CD4-positive, alpha-beta T cell (primary cell): ENCODE measurements around the gene NETO2. TPM values are rescaled to one million over a fixed set of nuclear protein-coding genes. Genes with fewer than 3 reads are reported as not detected.

ENCODE experiments used
- ATAC-seq: fragments of 200-7000 bp; cut with Tn5 transposase; one replicate; pipeline ENCODE4 v1.10.0; 2022; ENCODE audit warnings: mild to moderate bottlenecking; ENCODE audit not compliant: poor library complexity
- CTCF ChIA-PET: fragments of 350-600 bp; sonication (Branson Sonifier 250); formaldehyde crosslinking; loops from one replicate; lab custom pipeline; 2021; ENCODE audit warnings: antibody characterized with exemption, inconsistent platforms; lab: Charles Lee
- POLR2A ChIA-PET: fragments of 350-600 bp; sonication (Branson Sonifier 250); formaldehyde crosslinking; loops from one replicate; lab custom pipeline; 2021; ENCODE audit warnings: antibody characterized with exemption, inconsistent platforms; lab: Charles Lee
- DNase-seq, 14 experiments: peaks; one replicate each; pipeline ENCODE4 v3.0.0-alpha.2; 2013 to 2020; ENCODE audit warnings: mixed read lengths in 2 of 14
- H3K27ac ChIP-seq, 2 donors: one replicate each; pipeline versions ENCODE4 v1.5.1 to v1.7.0; 2013; ENCODE audit warnings: low read length in 2 of 2, low read depth in 1 of 2, mild to moderate bottlenecking in 1 of 2
- H3K27me3 ChIP-seq, 2 experiments: 1 replicate in 1 of 2; 2 replicates in 1 of 2; pipeline versions ENCODE4 v1.6.1 to v1.7.0; 2013; ENCODE audit warnings: low read length in 2 of 2, control low read depth in 1 of 2, mild to moderate bottlenecking in 1 of 2, moderate library complexity in 1 of 2; ENCODE audit not compliant: insufficient read depth in 2 of 2, control insufficient read depth in 1 of 2
- H3K36me3 ChIP-seq: one replicate; pipeline ENCODE4 v1.6.1; 2013; ENCODE audit warnings: low read length, control low read depth; ENCODE audit not compliant: insufficient read depth
- H3K4me1 ChIP-seq: one replicate; pipeline ENCODE4 v1.6.1; 2013; ENCODE audit warnings: low read length, control low read depth; ENCODE audit not compliant: insufficient read depth
- H3K4me3 ChIP-seq: one replicate; pipeline ENCODE4 v1.5.1; 2013; ENCODE audit warnings: mild to moderate bottlenecking, low read length, moderate library complexity
- H3K9me3 ChIP-seq, 2 experiments: 1 replicate in 1 of 2; 2 replicates in 1 of 2; pipeline versions ENCODE4 v1.6.1 to v1.7.0; 2013; ENCODE audit warnings: low read length in 2 of 2, mild to moderate bottlenecking in 2 of 2, control low read depth in 1 of 2, moderate library complexity in 1 of 2; ENCODE audit not compliant: control insufficient read depth in 1 of 2, insufficient read depth in 1 of 2
- H3K27ac Mint-ChIP-seq: one replicate; pipeline ENCODE4 v1.8.0; 2020; ENCODE audit warnings: mixed read lengths
- H3K27me3 Mint-ChIP-seq: one replicate; pipeline ENCODE4 v1.8.0; 2021; ENCODE audit warnings: mixed read lengths
- H3K36me3 Mint-ChIP-seq: one replicate; pipeline ENCODE4 v1.8.0; 2021; ENCODE audit warnings: low read depth, mixed read lengths
- H3K4me1 Mint-ChIP-seq: one replicate; pipeline ENCODE4 v1.8.0; 2021; ENCODE audit warnings: low read depth, mixed read lengths
- H3K4me3 Mint-ChIP-seq: one replicate; pipeline ENCODE4 v1.8.0; 2020; ENCODE audit warnings: mild to moderate bottlenecking, mixed read lengths
- H3K9me3 Mint-ChIP-seq: one replicate; pipeline ENCODE4 v1.8.0; 2020; ENCODE audit warnings: mixed read lengths
- intact Hi-C, 2 experiments: fragments of 100-400 bp; cut with DNase I in 1 of 2; cut with micrococcal nuclease in 1 of 2; formaldehyde crosslinking; loops; one replicate each; pipeline versions ENCODE4 v1.15.1 to v1.9.0; 2023 to 2025; cut with DNase I, micrococcal nuclease
- total RNA-seq, 174 experiments: library from RNA in 2 of 174; stranded (reverse) in 2 of 174; gene quantifications; one replicate each; pipeline ENCODE4 v1.2.3 and lab custom pipeline; 2021 to 2026
- TF ChIP-seq, protein P1 (sequence below): fragments of 200-600 bp; IDR thresholded peaks from one replicate; pipeline ENCODE4 v1.8.0; 2022; ENCODE audit warnings: antibody characterized with exemption, mild to moderate bottlenecking

Gene NETO2
- total RNA-seq, 2 experiments from 2014 or later, result 1.8 to 1.9 TPM

DNA sequence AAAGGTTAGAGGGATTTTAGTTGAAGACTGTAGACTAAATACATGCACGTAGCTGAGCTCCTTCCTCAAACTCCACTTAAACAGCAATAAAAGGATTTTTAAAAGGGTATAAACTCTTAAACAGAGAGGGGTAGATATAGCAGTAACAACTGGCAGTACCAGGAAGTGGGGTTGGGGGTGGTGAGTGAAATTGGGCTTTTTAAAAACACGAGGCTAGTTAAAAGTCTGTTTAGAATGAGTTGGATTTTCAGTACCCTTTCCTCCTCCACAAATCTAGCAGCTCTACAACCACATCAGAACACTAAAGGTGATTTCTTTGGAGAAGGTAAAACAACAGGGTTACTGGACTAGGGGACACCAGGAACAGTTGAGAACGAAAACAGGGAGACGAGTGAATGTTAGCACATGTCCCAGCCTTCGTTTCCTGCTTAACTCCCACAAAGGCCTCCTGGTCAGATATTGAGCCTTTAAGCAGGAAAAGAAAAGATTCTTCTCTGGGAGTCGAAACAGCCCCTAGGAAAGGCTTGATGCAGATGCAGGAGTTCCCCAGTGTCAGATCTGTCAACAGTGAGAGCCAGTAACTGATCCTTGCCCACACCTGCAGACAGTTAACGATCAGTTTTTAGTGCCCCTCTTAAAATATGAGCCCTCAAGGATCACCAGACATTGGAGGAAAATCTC, 13.8 kb downstream of the NETO2 start:
- ChIA-PET CTCF (interaction anchor here (1.5 kb wide), 1 partner anchor 14 kb away, joined by 3 read pairs; the partner anchor contains the start of gene NETO2), POLR2A (no interaction called here)
- Histone ChIP-seq H3K27me3 (no peaks in the 10 kb centered on the region), H3K4me1 (no peaks in the 10 kb centered on the region), H3K36me3 (no peaks in the 10 kb centered on the region), H3K4me3 (no peak overlapping the region), H3K9me3 (no peaks in the 10 kb centered on the region), H3K27ac (no peak overlapping the region)
- no peaks in the 10 kb centered on the region for H3K36me3 Mint-ChIP-seq
- DNase-seq (no peak), ATAC-seq (no peak)
- no peak overlapping the region for H3K27ac Mint-ChIP-seq
- no peaks in the 10 kb centered on the region for H3K9me3 Mint-ChIP-seq
- no peaks in the 10 kb centered on the region for H3K4me1 Mint-ChIP-seq
- TF ChIP-seq, protein P1, sequence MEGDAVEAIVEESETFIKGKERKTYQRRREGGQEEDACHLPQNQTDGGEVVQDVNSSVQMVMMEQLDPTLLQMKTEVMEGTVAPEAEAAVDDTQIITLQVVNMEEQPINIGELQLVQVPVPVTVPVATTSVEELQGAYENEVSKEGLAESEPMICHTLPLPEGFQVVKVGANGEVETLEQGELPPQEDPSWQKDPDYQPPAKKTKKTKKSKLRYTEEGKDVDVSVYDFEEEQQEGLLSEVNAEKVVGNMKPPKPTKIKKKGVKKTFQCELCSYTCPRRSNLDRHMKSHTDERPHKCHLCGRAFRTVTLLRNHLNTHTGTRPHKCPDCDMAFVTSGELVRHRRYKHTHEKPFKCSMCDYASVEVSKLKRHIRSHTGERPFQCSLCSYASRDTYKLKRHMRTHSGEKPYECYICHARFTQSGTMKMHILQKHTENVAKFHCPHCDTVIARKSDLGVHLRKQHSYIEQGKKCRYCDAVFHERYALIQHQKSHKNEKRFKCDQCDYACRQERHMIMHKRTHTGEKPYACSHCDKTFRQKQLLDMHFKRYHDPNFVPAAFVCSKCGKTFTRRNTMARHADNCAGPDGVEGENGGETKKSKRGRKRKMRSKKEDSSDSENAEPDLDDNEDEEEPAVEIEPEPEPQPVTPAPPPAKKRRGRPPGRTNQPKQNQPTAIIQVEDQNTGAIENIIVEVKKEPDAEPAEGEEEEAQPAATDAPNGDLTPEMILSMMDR, result no peak
- H3K4me3 Mint-ChIP-seq, result no peak overlapping the region
- H3K27me3 Mint-ChIP-seq, result peaks cover 11% of the 10 kb centered on the region
- intact Hi-C loops, result no loop called here

DNA sequence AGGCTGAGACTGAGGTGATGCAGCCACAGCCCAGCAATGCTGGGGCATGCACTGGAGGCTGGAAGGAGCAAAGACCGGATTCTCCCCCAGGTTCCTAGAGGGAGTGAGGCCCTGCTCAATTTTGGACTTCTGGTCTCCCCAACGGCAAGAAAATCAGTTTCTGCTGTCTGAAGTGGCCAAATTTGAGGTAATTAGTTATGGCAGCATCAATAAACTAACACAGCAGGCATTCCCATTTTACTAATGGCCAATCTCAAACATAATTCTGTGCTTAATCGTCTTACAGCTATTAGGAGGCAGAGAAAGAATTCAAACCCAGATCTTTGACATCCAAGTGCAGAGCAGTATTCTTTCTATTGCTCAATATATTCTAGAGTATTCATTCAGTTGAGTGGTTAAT, 16.2 kb downstream of the NETO2 start:
- Mint-ChIP-seq H3K9me3 (no peaks in the 10 kb centered on the region), H3K4me3 (no peak overlapping the region), H3K4me1 (no peaks in the 10 kb centered on the region), H3K36me3 (no peaks in the 10 kb centered on the region), H3K27me3 (peaks cover 11% of the 10 kb centered on the region), H3K27ac (no peak overlapping the region)
- POLR2A ChIA-PET, result no interaction called here
- no peaks in the 10 kb centered on the region for H3K4me1 ChIP-seq
- H3K27me3 ChIP-seq, result no peaks in the 10 kb centered on the region
- no peak overlapping the region for H3K4me3 ChIP-seq
- DNase-seq (no peak), ATAC-seq (no peak)
- no peaks in the 10 kb centered on the region for H3K36me3 ChIP-seq
- H3K27ac ChIP-seq, result no peak overlapping the region
- CTCF ChIA-PET, result no interaction called here
- H3K9me3 ChIP-seq, result no peaks in the 10 kb centered on the region
- intact Hi-C loops, result no loop called here
- TF ChIP-seq, protein P1, result no peak

DNA sequence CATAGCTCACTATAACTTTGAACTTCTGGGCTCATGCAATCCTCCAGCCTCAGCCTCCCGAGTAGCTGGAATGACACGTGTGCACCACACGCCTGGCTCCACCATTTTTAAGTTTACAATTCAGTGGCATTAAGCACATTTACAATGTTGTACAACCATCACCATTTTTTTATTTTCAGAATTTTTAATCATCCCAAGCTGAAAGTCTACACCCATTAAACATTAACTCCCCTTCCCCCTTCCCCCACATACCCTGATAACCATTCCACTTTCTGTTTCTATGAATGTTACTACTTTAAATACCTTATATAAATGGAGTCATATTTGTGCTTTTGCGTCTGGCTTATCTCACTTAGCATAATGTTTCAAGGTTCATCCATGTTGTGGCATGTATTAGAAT, 18.0 kb downstream of the NETO2 start:
- Histone ChIP-seq H3K27ac (no peak overlapping the region), H3K36me3 (no peaks in the 10 kb centered on the region), H3K27me3 (no peaks in the 10 kb centered on the region), H3K4me3 (no peak overlapping the region), H3K4me1 (no peaks in the 10 kb centered on the region), H3K9me3 (no peaks in the 10 kb centered on the region)
- ChIA-PET CTCF (interaction anchor here (0.6 kb wide), 1 partner anchor 10 kb away, joined by 4 read pairs; no protein-coding TSS in a partner anchor), POLR2A (interaction anchor here (0.6 kb wide), 1 partner anchor 138 kb away, joined by 3 read pairs; no protein-coding TSS in a partner anchor)
- TF ChIP-seq, protein P1, result no peak
- Mint-ChIP-seq H3K27ac (no peak overlapping the region), H3K9me3 (no peaks in the 10 kb centered on the region), H3K4me1 (no peaks in the 10 kb centered on the region), H3K36me3 (no peaks in the 10 kb centered on the region), H3K27me3 (peaks cover 11% of the 10 kb centered on the region), H3K4me3 (no peak overlapping the region)
- no peak for DNase-seq
- ATAC-seq, result no peak
- intact Hi-C loops, result no loop called here
